ENCODE results near the gene MRPS34.
"Not testable (repeated sequence)": the region's sequence is repeated elsewhere in the genome, so short reads cannot be mapped to it uniquely, and the experiment has no call there.

Gene MRPS34

DNA sequence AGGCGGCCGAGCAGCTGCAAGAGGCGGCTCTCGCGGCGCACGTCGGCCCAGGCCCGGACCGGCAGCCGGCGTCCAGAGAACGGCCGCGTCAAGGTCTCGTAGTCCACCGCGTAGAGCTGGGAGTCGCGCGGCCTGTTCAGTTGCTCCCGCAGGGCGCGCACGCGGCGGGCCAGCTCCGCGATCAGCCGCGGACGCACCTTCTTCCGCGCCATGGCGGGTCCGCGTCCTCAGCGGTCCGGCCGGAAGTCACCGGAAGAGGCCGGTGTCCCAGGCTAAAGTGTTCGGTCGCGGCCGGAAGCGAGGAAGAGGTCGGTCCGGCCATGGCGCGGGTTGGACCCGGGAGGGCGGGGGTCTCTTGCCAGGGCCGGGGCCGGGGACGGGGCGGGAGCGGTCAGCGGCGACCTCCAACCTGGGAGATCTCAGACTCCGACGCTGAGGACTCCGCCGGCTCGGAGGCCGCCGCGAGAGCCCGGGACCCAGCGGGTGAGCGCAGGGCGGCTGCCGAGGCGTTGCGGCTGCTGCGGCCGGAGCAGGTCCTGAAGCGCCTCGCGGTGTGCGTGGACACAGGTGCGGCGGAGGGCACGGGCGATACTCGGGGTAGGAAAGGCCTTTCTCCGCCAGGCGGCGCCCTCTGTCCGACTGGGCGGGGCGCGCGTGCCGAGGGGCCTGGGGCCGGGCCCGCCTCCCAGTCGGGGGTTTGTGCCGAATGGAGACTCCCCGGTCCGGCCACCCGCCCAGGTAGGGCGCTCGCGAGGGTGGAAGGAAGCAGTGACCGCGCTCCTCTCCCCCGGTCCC, at the start of gene MRPS34:
Gene MRPS34 (minus strand): TSS at position 227 of the 795 bp plus-strand sequence. CDS start 15 bp downstream, at position 212.
- peak; percentile 61 for DNase-seq

DNA sequence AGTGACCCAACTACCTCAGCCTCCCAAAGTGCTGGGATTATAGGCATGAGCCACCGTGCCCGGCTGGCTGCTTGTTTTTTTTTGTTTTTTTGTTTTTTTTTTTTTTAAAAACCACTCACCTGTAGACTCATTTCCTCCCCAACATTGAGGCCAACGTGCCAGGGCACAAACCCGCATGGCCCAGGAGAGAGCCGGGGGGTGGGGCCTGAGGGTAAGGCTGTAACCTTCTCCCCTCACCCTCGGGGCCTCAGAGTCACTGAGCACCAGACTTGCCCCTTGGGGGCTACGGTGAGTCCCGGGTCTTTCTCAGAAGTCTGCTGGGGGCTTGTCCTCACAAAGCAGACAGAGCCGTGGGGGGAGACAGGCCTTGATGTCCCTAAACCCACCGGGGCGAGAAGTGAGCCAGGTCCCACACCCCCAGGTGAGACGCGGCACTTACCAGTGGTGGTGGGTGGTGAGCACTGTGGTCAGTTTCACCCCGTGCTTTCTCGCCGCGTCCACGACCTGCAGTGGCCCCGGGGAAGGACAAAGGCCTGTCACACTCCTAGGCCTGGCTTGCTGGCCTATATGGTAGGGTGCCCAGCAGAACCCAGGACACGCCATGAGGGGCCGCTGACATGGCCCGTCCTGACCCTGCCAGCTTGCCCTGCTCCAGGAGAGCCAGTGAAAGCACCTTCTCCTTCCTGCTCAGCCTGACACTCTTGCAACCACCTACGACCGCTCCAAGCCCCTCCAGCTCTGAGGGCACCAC, 49.1 kb upstream of the MRPS34 start:
- no peak for DNase-seq

DNA sequence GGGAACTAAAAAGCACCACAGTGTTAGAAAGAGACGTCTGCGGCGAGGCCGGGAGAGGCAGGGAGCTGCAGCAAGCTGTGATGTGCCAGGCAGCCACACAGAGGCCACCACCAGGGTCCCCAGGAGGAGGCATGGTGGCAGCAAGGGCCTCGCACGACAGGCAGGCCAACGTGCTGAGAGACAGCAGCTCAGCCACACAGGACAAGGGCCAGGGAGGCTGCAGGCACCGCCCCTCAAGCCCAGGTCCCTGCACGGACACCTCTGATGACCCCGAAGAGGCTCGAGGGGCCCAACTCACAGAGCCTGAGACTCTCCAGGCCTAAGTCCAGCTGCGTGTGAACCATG, 48.0 kb upstream of the MRPS34 start:
- no peak for DNase-seq

DNA sequence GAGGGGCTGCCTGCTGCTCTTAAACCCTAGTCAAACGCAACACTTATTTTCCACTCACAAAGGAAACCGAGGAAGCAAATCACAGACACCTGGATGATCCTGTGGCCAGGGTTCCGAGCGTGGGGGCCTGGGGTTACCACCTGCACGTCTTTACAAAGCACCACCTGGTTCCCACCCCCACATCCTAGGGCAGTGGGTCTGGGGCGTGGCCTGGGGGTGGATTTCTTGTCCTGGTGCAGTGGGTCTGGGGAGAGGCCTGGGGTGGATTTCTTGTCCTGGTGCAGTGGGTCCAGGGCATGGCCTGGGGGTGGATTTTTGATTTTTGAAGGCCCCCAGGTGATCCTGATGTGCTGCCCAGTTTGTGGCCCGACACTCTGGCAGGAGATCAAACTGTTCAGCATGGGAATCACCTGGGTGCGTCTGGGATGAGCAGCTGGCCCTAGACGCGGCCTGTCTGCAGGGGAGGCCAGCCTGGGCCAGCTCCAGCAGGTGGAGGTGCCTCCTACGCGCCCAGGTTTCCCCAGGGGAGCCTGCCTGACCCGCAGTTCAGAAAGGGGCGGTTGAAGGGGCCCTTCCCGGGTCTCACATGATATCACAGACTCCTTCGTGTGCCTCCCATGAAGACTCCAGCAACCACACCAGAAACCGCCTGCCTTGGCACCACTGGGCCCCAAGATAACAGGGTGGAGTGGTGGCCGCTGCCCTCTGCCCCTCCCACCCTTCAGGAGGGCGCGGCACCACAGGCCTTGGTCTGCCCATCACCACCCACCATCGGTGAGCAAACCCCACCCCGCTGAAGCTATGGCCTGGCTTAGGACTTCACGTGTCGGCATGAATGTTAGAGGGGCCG, 47.4 kb upstream of the MRPS34 start:
- DNase-seq = no peak

DNA sequence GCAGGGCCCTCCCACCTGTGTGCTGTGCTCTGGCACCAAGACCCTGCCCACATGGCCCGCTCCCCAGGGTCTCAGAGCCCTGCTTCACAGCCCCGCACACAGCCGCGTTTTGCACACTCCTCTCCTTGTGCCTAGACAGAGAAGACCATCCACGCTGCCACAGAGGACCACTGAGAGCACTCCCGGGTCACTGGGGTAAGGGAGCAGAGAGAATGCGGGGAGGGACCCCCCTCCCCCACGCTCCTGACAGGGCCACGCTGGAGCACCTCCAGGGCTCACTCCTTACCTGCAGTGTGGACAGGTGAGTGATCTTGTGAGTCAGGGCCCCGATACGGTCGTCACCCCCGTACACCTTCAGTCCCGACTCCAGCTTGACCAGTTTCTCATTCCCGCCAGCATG, 46.7 kb upstream of the MRPS34 start:
- no peak for DNase-seq

DNA sequence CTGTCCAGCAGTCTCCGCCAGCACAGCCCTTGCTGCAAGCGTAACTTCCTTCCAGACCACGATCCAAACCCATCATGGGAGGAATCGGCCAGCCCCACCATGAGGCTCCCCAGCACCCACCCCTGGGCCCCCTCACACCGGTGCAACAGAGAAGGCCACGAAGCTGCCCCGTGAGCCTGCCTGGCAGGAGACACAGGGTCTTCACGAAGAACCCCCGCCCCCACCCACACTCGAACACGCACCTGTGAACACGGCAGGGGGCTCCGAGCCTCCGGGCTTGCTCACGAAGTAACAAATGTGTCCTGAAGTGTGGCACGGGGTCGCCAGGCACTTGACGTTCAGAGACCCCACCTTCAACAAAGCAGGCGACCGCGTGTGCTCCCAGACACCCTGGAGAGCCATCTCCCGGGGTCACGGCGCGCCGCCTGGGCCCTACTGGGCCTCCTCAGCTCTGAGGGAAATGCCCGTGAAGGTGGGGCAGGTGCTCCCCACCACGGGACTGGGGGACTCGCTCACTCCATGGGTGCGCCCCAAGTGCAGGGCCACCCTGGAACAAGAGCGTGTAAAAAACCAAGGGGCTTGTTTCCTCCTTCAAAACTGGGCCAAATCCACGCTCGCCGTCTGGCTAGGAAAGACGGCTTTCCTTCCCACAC, 46.1 kb upstream of the MRPS34 start:
- DNase-seq = no peak

DNA sequence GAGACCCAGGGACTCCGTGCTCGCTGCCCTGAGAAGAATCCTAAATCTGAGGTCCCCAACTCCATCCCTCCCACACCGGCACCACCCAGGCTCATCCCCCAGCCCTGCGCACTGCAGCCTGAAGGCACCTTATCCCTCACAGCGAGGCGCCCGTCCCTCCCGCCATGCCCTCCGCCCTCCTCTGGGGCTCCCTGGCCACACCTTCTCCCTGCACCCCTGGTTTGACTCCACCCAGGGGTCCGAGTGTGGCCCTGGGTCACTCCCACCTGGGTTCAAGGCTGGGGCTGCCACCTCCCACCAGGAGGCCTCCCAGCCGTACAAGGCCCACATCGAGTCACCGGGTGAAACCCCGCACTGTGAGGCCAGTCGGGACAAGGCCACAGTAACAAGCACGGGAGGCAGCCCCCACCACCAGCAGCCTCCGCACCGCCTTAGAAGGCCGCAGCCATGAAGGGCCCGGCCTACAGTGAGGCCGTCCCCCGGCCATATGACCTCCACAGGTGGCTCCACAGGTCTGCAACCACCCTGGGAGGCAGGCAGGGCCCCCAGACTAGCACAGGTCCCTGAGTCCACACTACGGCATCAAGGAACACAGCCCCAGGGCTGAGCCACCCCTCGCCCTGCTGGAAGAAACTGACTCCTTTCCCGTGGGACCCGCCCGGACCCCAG, 45.4 kb upstream of the MRPS34 start:
- DNase-seq = no peak

DNA sequence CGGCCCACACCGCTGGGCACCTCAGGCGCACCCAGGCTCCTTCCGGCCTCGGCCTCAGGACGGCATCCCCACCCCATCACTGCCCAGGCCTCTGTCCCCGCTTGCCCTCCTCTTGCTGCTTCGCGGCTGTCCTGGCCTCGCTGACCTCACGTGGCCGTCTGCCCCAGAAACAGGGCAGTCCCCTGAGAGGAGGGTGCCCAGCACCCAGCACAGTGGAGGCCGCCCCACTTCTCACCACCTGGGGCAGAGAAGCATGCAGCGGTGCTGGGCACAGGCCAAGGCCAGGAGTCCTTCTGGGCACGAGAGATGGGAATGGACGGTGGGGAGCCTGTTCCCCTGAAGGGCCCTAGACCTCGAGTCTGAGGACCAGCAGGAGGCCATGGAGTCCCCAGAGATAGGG, 44.8 kb upstream of the MRPS34 start:
- DNase-seq = no peak

DNA sequence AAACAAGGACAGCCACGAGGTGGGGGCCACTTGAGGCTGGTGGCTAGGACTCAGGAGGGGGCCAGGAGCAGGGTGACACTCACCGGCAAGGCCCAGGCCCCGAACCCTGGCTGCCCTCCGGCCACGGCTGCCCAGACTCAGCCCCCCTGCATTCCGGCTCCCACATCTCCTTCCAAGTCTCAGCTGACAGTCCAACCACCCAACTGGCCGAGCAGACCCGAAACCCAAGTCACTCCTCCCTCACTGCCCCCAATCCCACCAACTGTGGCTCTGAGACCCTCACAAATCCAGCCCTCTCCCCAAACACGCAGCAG, 44.3 kb upstream of the MRPS34 start:
- DNase-seq = no peak

DNA sequence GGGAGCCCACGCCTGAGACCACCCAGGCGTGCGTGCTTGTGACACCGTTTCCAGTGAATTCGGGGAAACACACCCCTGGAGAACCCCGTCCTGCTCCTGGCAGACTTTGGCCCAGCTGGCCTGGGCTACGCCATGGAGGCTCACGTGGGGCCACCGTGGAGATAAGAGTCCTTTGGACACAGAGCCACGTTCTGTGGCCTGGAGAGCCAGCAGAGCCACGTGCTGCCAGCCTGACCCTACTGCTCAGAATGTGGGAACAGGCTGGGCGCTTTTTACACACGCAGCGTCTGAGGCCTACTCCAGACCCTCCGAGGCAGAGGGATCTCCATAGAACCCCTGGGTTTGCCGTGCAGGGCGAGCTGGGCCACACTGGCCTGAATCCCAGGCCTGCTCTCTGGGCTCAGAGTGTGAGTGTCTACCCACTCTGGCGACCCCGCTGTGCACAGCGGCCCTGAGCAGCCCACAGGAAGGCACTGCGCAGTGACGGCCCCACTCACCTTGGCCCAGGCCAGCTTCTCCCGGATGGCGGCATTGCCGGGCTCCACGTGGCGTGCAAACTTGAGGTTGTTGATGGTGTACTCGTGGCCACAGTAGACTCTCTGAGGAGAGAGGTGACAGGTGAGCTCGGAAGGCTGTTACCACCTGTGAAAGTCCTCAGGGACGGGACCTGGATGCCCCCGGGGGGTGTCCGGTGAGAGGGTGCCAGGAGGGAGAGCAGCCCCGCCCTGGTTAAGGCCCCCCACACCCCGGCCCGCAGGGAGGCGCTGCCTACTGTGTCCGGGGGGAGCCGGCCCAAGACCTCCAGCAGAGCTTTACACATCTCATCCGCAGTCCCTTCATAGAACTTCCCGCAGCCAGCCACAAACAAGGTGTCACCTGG, 43.7 kb upstream of the MRPS34 start:
- DNase-seq = no peak

DNA sequence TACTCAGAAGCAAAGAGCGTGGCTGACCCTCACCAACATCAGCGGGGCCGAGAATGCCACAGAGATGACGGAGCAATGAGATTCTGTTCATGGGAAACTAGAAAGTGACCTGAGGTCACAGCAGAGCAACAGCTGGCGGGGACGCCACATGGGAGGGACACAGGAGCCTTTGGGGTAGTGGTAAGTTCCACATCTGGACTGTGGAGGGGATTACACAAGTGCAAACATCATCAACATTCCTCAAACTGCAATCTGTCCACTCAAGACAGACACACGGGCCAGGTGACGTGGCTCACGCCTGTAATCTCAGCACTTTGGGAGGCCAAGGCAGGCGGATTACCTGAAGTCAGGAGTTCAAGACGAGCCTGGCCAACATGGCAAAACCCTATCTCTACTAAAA, 42.5 kb upstream of the MRPS34 start:
- no peak for DNase-seq

DNA sequence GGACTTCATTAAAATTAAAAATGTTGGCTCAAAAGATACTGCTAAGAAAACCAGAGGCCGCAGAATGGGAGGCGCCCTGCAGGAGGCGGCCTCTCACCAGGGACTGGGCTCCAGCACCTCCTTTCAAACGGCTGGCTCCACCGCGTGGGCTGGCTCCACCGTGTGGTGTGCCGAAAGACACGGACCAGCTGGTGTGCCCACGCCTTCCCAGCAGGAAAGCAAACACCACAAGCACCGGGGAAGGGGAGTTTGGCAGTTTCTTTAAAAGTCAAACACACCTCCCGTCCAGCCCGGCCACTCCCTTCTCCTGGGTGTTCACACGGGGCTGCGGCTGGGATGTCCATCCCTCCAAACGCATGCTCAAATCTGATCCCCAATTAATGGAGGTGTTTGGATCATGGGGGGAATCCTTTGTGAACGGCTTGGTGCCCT, 39.8 kb upstream of the MRPS34 start:
- DNase-seq = no peak

DNA sequence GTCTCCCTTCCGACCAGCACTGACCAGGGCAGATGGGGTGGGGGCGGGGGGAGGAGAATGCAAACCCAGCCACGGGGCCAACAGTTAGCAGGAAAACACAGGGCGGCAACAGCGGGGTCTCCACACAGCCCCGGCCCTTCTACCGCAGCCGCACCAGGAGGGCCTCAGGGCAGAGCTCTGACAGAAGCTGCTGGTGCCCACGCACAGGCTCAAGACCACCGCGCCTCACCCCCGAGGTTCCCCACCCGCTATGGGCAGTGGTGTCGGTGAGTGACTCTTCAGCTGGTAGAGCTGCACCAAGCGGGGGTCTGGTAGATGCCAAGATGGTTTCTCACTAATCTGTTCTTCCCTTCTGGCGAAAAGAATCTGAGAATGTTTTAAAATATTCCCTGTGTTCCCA, 37.6 kb upstream of the MRPS34 start:
- DNase-seq = no peak

DNA sequence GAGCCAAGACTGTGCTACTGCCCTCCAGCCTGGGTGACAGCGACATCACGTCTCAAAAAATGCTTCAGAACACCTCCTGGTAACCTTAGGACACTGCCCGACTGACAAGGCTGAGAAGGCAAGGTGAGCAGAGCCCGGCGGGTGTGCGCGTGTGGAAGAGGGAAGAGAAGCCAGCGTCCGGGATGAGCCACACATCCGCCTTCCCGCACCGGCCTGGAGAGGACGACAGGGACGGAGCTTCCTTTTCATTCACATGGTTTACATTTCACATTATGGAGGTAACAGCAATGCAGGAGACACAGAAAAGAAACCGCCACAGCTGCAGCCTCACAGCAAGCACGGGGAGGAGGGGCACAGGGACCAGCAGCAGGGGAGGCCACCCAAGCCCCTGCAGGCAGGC, 37.2 kb upstream of the MRPS34 start:
- no peak for DNase-seq

DNA sequence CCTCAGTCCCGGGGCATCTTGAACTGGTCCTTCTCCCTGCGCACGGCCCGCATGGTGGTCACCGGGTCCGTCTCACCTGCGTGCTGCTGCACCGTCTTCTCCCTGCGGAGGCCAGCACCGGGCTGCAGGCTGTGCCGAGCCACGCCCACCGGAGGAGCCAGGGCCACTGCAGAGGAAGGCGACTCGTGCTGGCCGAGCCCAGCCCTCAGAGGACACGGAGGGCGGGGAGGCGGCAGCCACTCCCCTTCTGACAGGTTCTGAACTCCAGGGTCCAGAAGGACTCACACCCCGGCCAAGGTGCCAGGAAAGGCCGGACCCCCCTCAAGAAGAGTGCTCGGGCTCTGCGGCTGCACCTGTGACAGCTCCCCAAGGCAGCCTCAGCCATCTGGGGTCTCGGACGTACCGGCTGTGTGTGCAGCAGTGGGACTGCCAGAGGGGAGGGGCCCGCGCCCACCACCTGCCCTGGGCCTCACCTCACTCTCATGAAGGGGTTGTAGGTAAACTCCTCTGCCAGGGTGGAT, 36.4 kb upstream of the MRPS34 start:
- DNase-seq = no peak

DNA sequence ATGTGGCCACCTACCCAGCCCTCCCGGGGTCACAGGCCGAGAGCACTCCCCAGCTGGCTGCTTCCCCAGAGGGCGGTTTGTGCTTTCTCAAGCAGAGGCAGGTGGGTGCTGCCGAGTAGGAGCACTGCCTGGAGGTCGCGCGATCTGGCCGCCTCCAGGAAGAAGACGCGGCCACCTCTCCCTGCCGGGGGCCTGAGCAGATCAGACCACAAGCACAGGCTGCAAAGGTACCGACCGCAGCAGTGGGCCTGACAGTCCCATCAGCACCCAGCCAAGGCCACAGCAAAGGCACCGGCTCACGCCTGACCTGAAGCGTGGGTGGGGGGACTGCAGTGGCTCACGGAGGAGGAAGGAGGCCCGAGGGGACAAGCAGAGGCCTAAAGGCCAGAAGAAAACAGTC, 35.8 kb upstream of the MRPS34 start:
- DNase-seq = no peak

DNA sequence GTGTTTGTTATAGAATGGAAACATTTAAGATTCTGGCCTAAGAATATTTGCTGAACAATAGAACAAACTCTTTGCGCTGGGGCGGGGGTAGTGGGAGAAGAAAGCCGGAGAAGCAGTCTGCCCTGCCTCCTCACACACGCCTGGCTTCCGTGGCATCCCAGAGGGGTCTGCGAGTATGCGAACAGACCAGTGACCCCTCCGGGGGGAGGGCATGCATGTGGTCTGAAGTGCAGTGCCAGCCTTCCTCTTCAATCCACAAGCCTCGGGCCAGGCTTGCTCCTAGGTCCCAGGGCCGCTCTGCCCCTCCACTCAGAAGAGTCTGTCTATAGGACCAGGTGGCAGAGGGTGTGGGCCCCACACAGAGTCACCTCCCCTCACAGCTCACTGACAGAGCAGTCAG, 34.7 kb upstream of the MRPS34 start:
- DNase-seq = no peak

DNA sequence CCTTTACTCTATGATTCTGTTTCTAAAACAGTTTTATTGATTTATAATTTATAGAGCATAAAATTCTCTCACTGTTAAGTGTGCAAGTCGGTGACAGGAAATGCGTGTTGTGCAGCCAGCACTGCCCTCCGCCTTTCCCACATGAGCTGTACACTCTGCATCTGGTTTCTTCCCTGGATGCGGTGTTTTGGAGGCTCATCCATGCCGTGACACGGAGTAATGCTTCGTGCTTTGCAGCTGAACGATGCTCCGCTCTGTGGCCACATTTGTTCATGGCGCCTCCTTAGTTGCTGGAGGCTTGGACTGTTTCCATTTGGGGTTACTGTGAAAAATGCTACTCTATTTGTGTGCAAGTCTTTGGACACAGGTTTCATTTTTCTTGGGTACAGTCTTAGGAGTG, 27.8 kb upstream of the MRPS34 start:
- no peak for DNase-seq

DNA sequence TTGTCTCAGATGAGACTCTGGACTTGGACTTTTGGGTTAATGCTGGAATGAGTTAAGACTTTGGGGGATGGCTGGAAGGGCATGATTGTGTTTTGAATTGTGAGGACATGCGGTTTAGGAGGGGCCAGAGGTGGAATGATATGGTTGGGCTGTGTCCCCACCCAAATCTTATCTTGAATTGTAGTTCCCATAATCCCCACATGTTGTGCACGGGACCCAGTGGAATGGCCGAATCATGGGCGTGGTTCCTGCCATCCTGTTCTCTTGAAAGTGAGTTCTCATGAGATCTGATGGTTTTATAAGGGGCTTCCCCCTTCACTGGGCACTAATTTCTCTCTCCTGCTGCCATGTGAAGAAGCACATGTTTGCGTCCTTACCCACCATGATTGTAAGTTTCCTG, 26.3 kb upstream of the MRPS34 start:
- not testable (repeated sequence) for DNase-seq

DNA sequence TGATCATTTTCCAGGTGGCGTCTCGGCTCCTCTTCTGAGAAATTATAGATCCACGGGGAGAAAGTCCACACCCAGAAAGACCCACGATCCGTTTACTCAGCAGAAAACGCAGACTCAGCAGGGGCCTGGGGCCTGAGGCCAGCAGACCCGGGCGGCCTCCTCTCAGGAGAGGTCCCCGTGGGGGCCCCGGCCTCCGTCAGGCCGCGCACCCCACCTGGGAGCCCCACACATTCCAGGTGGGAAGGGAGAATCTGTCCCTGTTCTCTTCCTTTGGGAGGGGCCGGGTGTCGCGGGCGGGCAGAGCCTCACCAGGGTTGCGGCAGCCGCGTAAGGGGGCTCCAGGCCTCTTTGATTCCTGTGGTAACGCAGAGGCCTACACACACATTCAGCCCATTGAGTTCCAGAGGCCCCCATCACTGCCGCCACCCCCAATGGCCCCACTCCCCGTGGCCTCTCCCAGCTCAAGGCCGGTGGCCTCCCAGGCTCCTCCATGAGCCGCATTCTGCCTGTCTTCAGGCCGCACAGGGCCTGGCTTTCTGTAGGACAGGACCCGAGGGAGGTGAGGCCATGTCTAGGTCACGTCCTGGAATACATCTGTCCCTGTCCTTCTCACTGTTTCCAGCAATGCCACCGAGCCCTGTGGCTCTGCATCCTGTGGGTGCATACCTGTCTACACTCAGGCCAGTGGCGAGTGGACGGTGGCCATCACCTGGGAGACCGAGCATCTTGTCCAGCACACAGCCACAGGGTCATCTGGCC, 22.2 kb upstream of the MRPS34 start:
- DNase-seq = no peak

Measured in KG1 (cell line).